Measurements from ENCODE around the gene MKLN1. TPM values are rescaled to one million over a fixed set of nuclear protein-coding genes. Genes with fewer than 3 reads are reported as not detected.

Gene MKLN1
- total RNA-seq, 1 experiment from 2014 or later, result 34.3 TPM

DNA sequence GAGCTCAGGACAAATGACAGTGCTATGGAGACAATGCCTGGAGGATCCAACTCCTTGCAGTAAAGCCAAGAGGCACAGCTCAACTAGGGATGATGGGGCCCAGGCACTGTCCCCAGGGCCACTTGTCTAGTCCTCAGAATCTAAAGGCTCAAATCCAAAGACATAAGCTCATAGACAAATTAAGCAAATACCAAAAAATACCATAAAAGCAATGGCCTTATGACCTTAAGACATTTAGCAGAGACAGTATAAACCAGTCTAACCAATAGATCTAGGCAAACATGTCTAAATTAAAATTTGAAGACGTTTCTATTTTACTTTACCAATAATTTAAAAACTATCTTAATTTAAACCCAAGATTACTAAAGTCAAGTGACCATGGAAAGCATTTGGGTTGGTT, 14.8 kb upstream of the MKLN1 start:
- no peak for DNase-seq
- H3K9me3 ChIP-seq (ENCODE audit: control insufficient read depth, low read depth, low read length), result no peaks in the 10 kb centered on the region
- H3K14ac ChIP-seq (ENCODE audit: insufficient read depth, low read length), result no peak overlapping the region
- WGBS (ENCODE audit: extremely low coverage, insufficient read length, low lambda C conversion rate), result 100% methylated on average over 1 of the region's 1 CpG
- H3K27ac ChIP-seq (ENCODE audit: insufficient read length, low read depth, low read length), result no peak overlapping the region
- Mint-ChIP-seq H3K27me3 (ENCODE audit: low read depth) (peaks cover 3% of the 10 kb centered on the region; the same call in 1 of the 2 replicates), H3K4me1 (peaks cover 7 to 8% of the 10 kb centered on the region in 2 experiments; a peak in 3 of 4 replicates), H3K36me3 (ENCODE audit: insufficient read depth in 1 of 3, low read depth in 3 of 3) (peaks cover 14 to 40% (median 22%) of the 10 kb centered on the region in 3 experiments), H3K27ac (no peak overlapping the region), H3K4me3 (no peak overlapping the region), H3K9me3 (peaks cover 32 to 44% of the 10 kb centered on the region in 2 experiments)
- no peaks in the 10 kb centered on the region for H3K4me1 ChIP-seq (ENCODE audit: insufficient read depth, low read length)
- H4K91ac ChIP-seq (ENCODE audit: insufficient read length, low read depth, low read length), result no peak overlapping the region
- no peak overlapping the region for H2BK12ac ChIP-seq (ENCODE audit: insufficient read length, low read depth, low read length)
- no peak overlapping the region for H4K5ac ChIP-seq (ENCODE audit: insufficient read length, low read depth, low read length)
- no peak overlapping the region for H2BK5ac ChIP-seq (ENCODE audit: insufficient read length, low read length)
- no peak overlapping the region for H3K9ac ChIP-seq (ENCODE audit: extremely low read depth, insufficient read length, low read length)
- no peak for TF ChIP-seq CTCF (conservative IDR thresholded peaks at IDR 0.05)
- no peak overlapping the region for H2AFZ ChIP-seq (ENCODE audit: low read length)
- H2BK15ac ChIP-seq (ENCODE audit: low read depth, low read length), result no peak overlapping the region
- H3K56ac ChIP-seq (ENCODE audit: insufficient read length, low read depth, low read length), result no peak overlapping the region
- H4K8ac ChIP-seq (replicated peaks; ENCODE audit: insufficient read length, low read depth, low read length), result no peak overlapping the region
- no peaks in the 10 kb centered on the region for H3K79me1 ChIP-seq (ENCODE audit: insufficient read depth, low read depth, low read length, poor library complexity, severe bottlenecking)
- H3K4me2 ChIP-seq (ENCODE audit: insufficient read depth, insufficient read length, low read length), result no peak overlapping the region
- H2AK5ac ChIP-seq (ENCODE audit: insufficient read length, low read length), result no peak overlapping the region
- no peak overlapping the region for H2BK120ac ChIP-seq (ENCODE audit: low read depth, low read length, poor library complexity, severe bottlenecking)
- H3K18ac ChIP-seq (ENCODE audit: insufficient read length, low read depth, low read length), result no peak overlapping the region
- H3T11ph ChIP-seq (ENCODE audit: low read length), result no peak overlapping the region
- no peaks in the 10 kb centered on the region for H3K23me2 ChIP-seq (ENCODE audit: insufficient read length, low read depth, low read length, poor library complexity, severe bottlenecking)
- no peaks in the 10 kb centered on the region for H4K20me1 ChIP-seq (ENCODE audit: control insufficient read depth, insufficient read depth, insufficient read length)
- H2BK20ac ChIP-seq (ENCODE audit: low read depth, low read length, poor library complexity, severe bottlenecking), result no peak overlapping the region
- no peaks in the 10 kb centered on the region for H3K79me2 ChIP-seq (ENCODE audit: insufficient read depth, low read length)
- no peak overlapping the region for H3K23ac ChIP-seq (ENCODE audit: insufficient read length, low read depth, low read length)
- no peaks in the 10 kb centered on the region for H3K27me3 ChIP-seq (ENCODE audit: insufficient read depth, low read length)
- H3K4ac ChIP-seq (ENCODE audit: low read depth, low read length), result no peak overlapping the region
